ENCODE results near the gene NPIPA5.
"Not testable (repeated sequence)": the region's sequence is repeated elsewhere in the genome, so short reads cannot be mapped to it uniquely, and the experiment has no call there.

The NPIPA5 gene

GRCh38 chr16:15330978-15331377 lies 47.1 kb downstream of the NPIPA5 start:
- H2BK15ac ChIP-seq (ENCODE audit: low read length); H2BK120ac ChIP-seq (ENCODE audit: low read depth, low read length); H3K27me3 ChIP-seq (ENCODE audit: control insufficient read depth in 3 of 3, insufficient read depth in 3 of 3, low read depth in 1 of 3, low read length in 3 of 3); H2BK12ac ChIP-seq (ENCODE audit: low read length); H2AFZ ChIP-seq (ENCODE audit: low read length); H2BK5ac ChIP-seq (ENCODE audit: low read length); H3K9me3 ChIP-seq (replicated peaks in 1 of 2; ENCODE audit: control insufficient read depth in 2 of 2, insufficient read depth in 1 of 2, low read depth in 1 of 2, low read length in 2 of 2); H4K8ac ChIP-seq (ENCODE audit: low read depth, low read length); H3K9ac ChIP-seq (ENCODE audit: low read depth, low read length, poor library complexity); H3K4ac ChIP-seq (ENCODE audit: low read length); H3K79me1 ChIP-seq (ENCODE audit: low read depth, low read length); H3K4me1 ChIP-seq (ENCODE audit: control insufficient read depth in 2 of 2, insufficient read depth in 1 of 2, low read depth in 1 of 2, low read length in 2 of 2); H3K14ac ChIP-seq (ENCODE audit: low read length); H3K4me2 ChIP-seq (ENCODE audit: insufficient read depth, low read length, poor library complexity, severe bottlenecking); H2AK5ac ChIP-seq (ENCODE audit: low read depth, low read length); H3K27ac ChIP-seq (replicated peaks; ENCODE audit: low read length); H4K91ac ChIP-seq (ENCODE audit: low read depth, low read length, poor library complexity); H3K4me3 ChIP-seq (ENCODE audit: low read length in 2 of 2); H3K36me3 ChIP-seq (replicated peaks in 1 of 2; ENCODE audit: control insufficient read depth in 2 of 2, insufficient read depth in 2 of 2, low read length in 2 of 2); H3K18ac ChIP-seq (ENCODE audit: low read length); H3K23ac ChIP-seq (ENCODE audit: low read depth, low read length, poor library complexity); DNase-seq (ENCODE audit: low spot score): not testable (repeated sequence)
- no CpG with 5 or more reads among the region's 2 CpGs for WGBS, 2 donors (ENCODE audit: extremely low coverage in 2 of 2, insufficient read length in 2 of 2, insufficient replicate concordance in 1 of 2)

GRCh38 chr16:15324954-15325353 lies 53.1 kb downstream of the NPIPA5 start:
- H2BK120ac ChIP-seq (ENCODE audit: low read depth, low read length); H3K36me3 ChIP-seq (replicated peaks in 1 of 2; ENCODE audit: control insufficient read depth in 2 of 2, insufficient read depth in 2 of 2, low read length in 2 of 2); H2BK15ac ChIP-seq (ENCODE audit: low read length); H3K9me3 ChIP-seq (replicated peaks in 1 of 2; ENCODE audit: control insufficient read depth in 2 of 2, insufficient read depth in 1 of 2, low read depth in 1 of 2, low read length in 2 of 2); H2AK5ac ChIP-seq (ENCODE audit: low read depth, low read length); H3K9ac ChIP-seq (ENCODE audit: low read depth, low read length, poor library complexity); H3K18ac ChIP-seq (ENCODE audit: low read length); H3K27ac ChIP-seq (replicated peaks; ENCODE audit: low read length); H2AFZ ChIP-seq (ENCODE audit: low read length); H3K23ac ChIP-seq (ENCODE audit: low read depth, low read length, poor library complexity); H3K4me3 ChIP-seq (ENCODE audit: low read length in 2 of 2); H3K4ac ChIP-seq (ENCODE audit: low read length); H4K91ac ChIP-seq (ENCODE audit: low read depth, low read length, poor library complexity); DNase-seq (ENCODE audit: low spot score); H2BK5ac ChIP-seq (ENCODE audit: low read length); H2BK12ac ChIP-seq (ENCODE audit: low read length); H3K14ac ChIP-seq (ENCODE audit: low read length); H3K4me2 ChIP-seq (ENCODE audit: insufficient read depth, low read length, poor library complexity, severe bottlenecking); H3K4me1 ChIP-seq (ENCODE audit: control insufficient read depth in 2 of 2, insufficient read depth in 1 of 2, low read depth in 1 of 2, low read length in 2 of 2); H4K8ac ChIP-seq (ENCODE audit: low read depth, low read length); H3K79me1 ChIP-seq (ENCODE audit: low read depth, low read length); H3K27me3 ChIP-seq (ENCODE audit: control insufficient read depth in 3 of 3, insufficient read depth in 3 of 3, low read depth in 1 of 3, low read length in 3 of 3): not testable (repeated sequence)
- WGBS, 2 donors (ENCODE audit: extremely low coverage in 2 of 2, insufficient read length in 2 of 2, insufficient replicate concordance in 1 of 2), result no CpG with 5 or more reads among the region's 4 CpGs

- H3K23ac ChIP-seq (ENCODE audit: low read depth, low read length, poor library complexity); H2AFZ ChIP-seq (ENCODE audit: low read length); H2AK5ac ChIP-seq (ENCODE audit: low read depth, low read length); H2BK12ac ChIP-seq (ENCODE audit: low read length); H3K36me3 ChIP-seq (replicated peaks in 1 of 2; ENCODE audit: control insufficient read depth in 2 of 2, insufficient read depth in 2 of 2, low read length in 2 of 2); H3K4ac ChIP-seq (ENCODE audit: low read length); H3K27me3 ChIP-seq (ENCODE audit: control insufficient read depth in 3 of 3, insufficient read depth in 3 of 3, low read depth in 1 of 3, low read length in 3 of 3); H3K14ac ChIP-seq (ENCODE audit: low read length); H3K9me3 ChIP-seq (replicated peaks in 1 of 2; ENCODE audit: control insufficient read depth in 2 of 2, insufficient read depth in 1 of 2, low read depth in 1 of 2, low read length in 2 of 2); H3K18ac ChIP-seq (ENCODE audit: low read length); H3K4me3 ChIP-seq (ENCODE audit: low read length in 2 of 2); H3K79me1 ChIP-seq (ENCODE audit: low read depth, low read length); H2BK5ac ChIP-seq (ENCODE audit: low read length); H3K9ac ChIP-seq (ENCODE audit: low read depth, low read length, poor library complexity); H3K4me2 ChIP-seq (ENCODE audit: insufficient read depth, low read length, poor library complexity, severe bottlenecking); H3K4me1 ChIP-seq (ENCODE audit: control insufficient read depth in 2 of 2, insufficient read depth in 1 of 2, low read depth in 1 of 2, low read length in 2 of 2); H4K91ac ChIP-seq (ENCODE audit: low read depth, low read length, poor library complexity); H2BK15ac ChIP-seq (ENCODE audit: low read length); H2BK120ac ChIP-seq (ENCODE audit: low read depth, low read length); H4K8ac ChIP-seq (ENCODE audit: low read depth, low read length); DNase-seq (ENCODE audit: low spot score); H3K27ac ChIP-seq (replicated peaks; ENCODE audit: low read length): not testable (repeated sequence)
- no CpG with 5 or more reads among the region's 6 CpGs for WGBS, 2 donors (ENCODE audit: extremely low coverage in 2 of 2, insufficient read length in 2 of 2, insufficient replicate concordance in 1 of 2)
Observed at GRCh38 chr16:15323373-15323772, 54.7 kb downstream of the NPIPA5 start.

- not testable (repeated sequence) for H2BK120ac ChIP-seq (ENCODE audit: low read depth, low read length); H3K4me3 ChIP-seq (ENCODE audit: low read length in 2 of 2); H4K91ac ChIP-seq (ENCODE audit: low read depth, low read length, poor library complexity); H2AFZ ChIP-seq (ENCODE audit: low read length); H3K27me3 ChIP-seq (ENCODE audit: control insufficient read depth in 3 of 3, insufficient read depth in 3 of 3, low read depth in 1 of 3, low read length in 3 of 3); H2BK5ac ChIP-seq (ENCODE audit: low read length); H2AK5ac ChIP-seq (ENCODE audit: low read depth, low read length); DNase-seq (ENCODE audit: low spot score); H3K4ac ChIP-seq (ENCODE audit: low read length); H3K79me1 ChIP-seq (ENCODE audit: low read depth, low read length); H3K18ac ChIP-seq (ENCODE audit: low read length); H2BK15ac ChIP-seq (ENCODE audit: low read length); H3K27ac ChIP-seq (replicated peaks; ENCODE audit: low read length); H3K4me1 ChIP-seq (ENCODE audit: control insufficient read depth in 2 of 2, insufficient read depth in 1 of 2, low read depth in 1 of 2, low read length in 2 of 2); H4K8ac ChIP-seq (ENCODE audit: low read depth, low read length); H3K23ac ChIP-seq (ENCODE audit: low read depth, low read length, poor library complexity); H3K4me2 ChIP-seq (ENCODE audit: insufficient read depth, low read length, poor library complexity, severe bottlenecking); H3K14ac ChIP-seq (ENCODE audit: low read length); H3K36me3 ChIP-seq (replicated peaks in 1 of 2; ENCODE audit: control insufficient read depth in 2 of 2, insufficient read depth in 2 of 2, low read length in 2 of 2); H2BK12ac ChIP-seq (ENCODE audit: low read length); H3K9me3 ChIP-seq (replicated peaks in 1 of 2; ENCODE audit: control insufficient read depth in 2 of 2, insufficient read depth in 1 of 2, low read depth in 1 of 2, low read length in 2 of 2); H3K9ac ChIP-seq (ENCODE audit: low read depth, low read length, poor library complexity)
- WGBS, 2 donors (ENCODE audit: extremely low coverage in 2 of 2, insufficient read length in 2 of 2, insufficient replicate concordance in 1 of 2), result no CpG with 5 or more reads among the region's 2 CpGs
Observed at GRCh38 chr16:15321221-15321620, 56.9 kb downstream of the NPIPA5 start.
